ENCODE data around the gene LTB4R.

The LTB4R gene

GRCh38 chr14:24315243-24315806, 4.0 kb downstream of the LTB4R start:
- TF ChIP-seq ZBTB7A (IDR thresholded peaks at IDR 0.05; ENCODE audit: low read depth) (no peak), TAF1 (IDR thresholded peaks at IDR 0.05; ENCODE audit: low read depth) (no peak), CEBPB (IDR thresholded peaks at IDR 0.05) (no peak)

- TF ChIP-seq NFIC (IDR thresholded peaks at IDR 0.05) (no peak), TEAD4 (IDR thresholded peaks at IDR 0.05) (no peak), RAD21 (IDR thresholded peaks at IDR 0.05; ENCODE audit: low read depth) (no peak), FOXM1 (IDR thresholded peaks at IDR 0.05; ENCODE audit: borderline replicate concordance, low read depth) (no peak), CREB1 (IDR thresholded peaks at IDR 0.05; ENCODE audit: low read depth) (no peak), ZBTB7A (IDR thresholded peaks at IDR 0.05; ENCODE audit: low read depth) (no peak), EGR1 (IDR thresholded peaks at IDR 0.05) (no peak), TAF1 (IDR thresholded peaks at IDR 0.05; ENCODE audit: low read depth) (no peak), CEBPB (IDR thresholded peaks at IDR 0.05) (no peak), REST (IDR thresholded peaks at IDR 0.05; ENCODE audit: low read depth) (no peak), YY1 (IDR thresholded peaks at IDR 0.05; ENCODE audit: low read depth) (no peak), EP300 (IDR thresholded peaks at IDR 0.05; ENCODE audit: borderline replicate concordance) (no peak), USF1 (IDR thresholded peaks at IDR 0.05) (no peak), TCF12 (IDR thresholded peaks at IDR 0.05; ENCODE audit: low read depth) (no peak), MAX (IDR thresholded peaks at IDR 0.05) (no peak)
Measured at GRCh38 chr14:24315807-24316596, 4.7 kb downstream of the LTB4R start.

GRCh38 chr14:24316597-24316950, 5.3 kb downstream of the LTB4R start:
- no peak for TF ChIP-seq EP300 (IDR thresholded peaks at IDR 0.05; ENCODE audit: borderline replicate concordance)
- no peak for TF ChIP-seq REST (IDR thresholded peaks at IDR 0.05; ENCODE audit: low read depth)
- no peak for TF ChIP-seq NFIC (IDR thresholded peaks at IDR 0.05)
- TF ChIP-seq FOXM1 (IDR thresholded peaks at IDR 0.05; ENCODE audit: borderline replicate concordance, low read depth): no peak
- TF ChIP-seq EGR1 (IDR thresholded peaks at IDR 0.05): no peak
- TF ChIP-seq RAD21 (IDR thresholded peaks at IDR 0.05; ENCODE audit: low read depth): no peak
- TF ChIP-seq MAX (IDR thresholded peaks at IDR 0.05): no peak
- TF ChIP-seq USF1 (IDR thresholded peaks at IDR 0.05): no peak
- no peak for TF ChIP-seq TCF12 (IDR thresholded peaks at IDR 0.05; ENCODE audit: low read depth)

GRCh38 chr14:24317141-24317928, 6.0 kb downstream of the LTB4R start:
- TF ChIP-seq TCF12 (IDR thresholded peaks at IDR 0.05; ENCODE audit: low read depth): no peak
- no peak for TF ChIP-seq YY1 (IDR thresholded peaks at IDR 0.05; ENCODE audit: low read depth)
- TF ChIP-seq RAD21 (IDR thresholded peaks at IDR 0.05; ENCODE audit: low read depth): no peak
- no peak for TF ChIP-seq REST (IDR thresholded peaks at IDR 0.05; ENCODE audit: low read depth)
- no peak for TF ChIP-seq CEBPB (IDR thresholded peaks at IDR 0.05)
- no peak for TF ChIP-seq EGR1 (IDR thresholded peaks at IDR 0.05)

Data from Ishikawa (cell line).